IPS-18c (cell line): Measurements from ENCODE around the gene LAMA2.

Source experiments
- H3K4me3 ChIP-seq: 2 replicates; pipeline ENCODE4 v1.7.0; 2013; ENCODE audit warnings: low read depth, mild to moderate bottlenecking, low read length, moderate library complexity; ENCODE audit not compliant: insufficient read depth
- H3K9me3 ChIP-seq: one replicate; pipeline ENCODE4 v1.6.1; 2013; ENCODE audit warnings: mild to moderate bottlenecking, low read length, moderate library complexity; ENCODE audit not compliant: control insufficient read depth, insufficient read depth

The LAMA2 gene

DNA sequence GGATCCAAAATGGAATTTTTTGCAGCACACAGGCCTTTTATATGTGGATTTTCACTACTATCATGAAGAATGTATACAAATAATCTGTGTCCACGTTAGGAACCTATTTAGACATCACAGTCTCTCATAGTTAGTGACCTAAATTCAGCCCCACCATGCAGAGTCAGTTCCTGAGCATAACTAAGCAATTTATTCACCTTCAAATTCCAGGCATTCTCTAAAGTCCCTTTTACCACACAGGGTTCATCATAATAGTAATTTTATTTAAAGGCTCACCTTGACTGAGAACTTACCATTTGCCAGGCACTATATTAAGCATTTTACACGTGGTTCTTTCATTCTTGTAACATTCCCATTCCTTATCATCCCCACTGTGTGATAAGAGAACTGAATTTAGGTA lies 473.2 kb downstream of the LAMA2 start:
- no peak overlapping the region for H3K4me3 ChIP-seq
- H3K9me3 ChIP-seq, result no peaks in the 10 kb centered on the region

DNA sequence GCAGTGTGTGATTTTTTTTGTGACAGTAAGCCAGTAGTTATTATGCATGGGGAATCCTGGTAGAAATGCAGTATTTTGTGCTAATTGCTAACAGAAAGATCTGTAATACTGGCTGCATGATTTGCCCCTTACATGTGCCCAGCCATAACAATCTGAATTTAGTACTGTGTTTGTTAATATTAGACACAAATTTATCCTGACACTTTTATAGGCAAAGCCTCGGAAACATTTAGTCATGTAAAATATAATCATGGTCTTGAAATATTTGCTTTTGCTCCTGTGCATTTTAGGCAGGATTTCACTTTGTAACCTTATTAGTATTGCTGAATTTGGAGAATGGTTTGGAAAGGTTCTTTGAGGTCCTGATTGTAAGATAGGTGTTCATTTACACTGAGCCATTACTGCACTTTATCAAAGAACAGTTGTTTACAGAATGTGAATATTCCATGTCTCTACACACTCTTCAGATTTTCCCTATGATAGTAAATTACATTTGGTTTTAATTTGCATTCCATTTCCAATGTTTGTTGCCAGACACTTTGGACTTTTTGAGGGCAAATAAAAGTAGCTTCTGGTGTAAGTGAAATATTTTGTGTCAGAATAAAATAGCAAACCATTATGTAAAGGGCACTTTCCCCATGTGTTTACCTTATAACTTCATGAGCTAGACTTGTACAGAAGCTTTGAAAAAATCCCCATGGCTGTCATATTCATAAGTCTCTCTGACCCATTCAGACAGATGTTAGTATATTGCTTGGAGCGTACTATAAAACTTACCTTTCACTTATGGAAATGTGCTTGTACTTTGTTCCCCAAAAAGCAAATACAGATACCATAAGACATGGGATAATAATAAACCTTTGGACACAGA lies 477.1 kb downstream of the LAMA2 start:
- H3K4me3 ChIP-seq, result no peak overlapping the region

DNA sequence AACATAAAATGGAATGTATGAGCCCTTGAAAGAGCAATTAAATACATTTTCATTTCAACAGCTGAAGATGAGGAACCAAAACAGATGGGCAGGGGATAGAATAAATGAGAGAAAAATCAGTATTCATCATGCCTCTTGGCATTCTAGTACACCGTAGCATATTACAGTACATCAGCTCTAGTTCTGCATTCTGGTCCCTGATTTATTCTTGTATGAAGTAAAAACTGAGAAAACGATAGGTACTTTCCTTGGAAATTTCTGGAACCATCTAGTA lies 477.7 kb downstream of the LAMA2 start:
- Histone ChIP-seq H3K4me3 (no peak overlapping the region), H3K9me3 (no peaks in the 10 kb centered on the region)

More for the DNA sequence above, 477.1 kb downstream of the LAMA2 start:
- H3K9me3 ChIP-seq, result no peaks in the 10 kb centered on the region

DNA sequence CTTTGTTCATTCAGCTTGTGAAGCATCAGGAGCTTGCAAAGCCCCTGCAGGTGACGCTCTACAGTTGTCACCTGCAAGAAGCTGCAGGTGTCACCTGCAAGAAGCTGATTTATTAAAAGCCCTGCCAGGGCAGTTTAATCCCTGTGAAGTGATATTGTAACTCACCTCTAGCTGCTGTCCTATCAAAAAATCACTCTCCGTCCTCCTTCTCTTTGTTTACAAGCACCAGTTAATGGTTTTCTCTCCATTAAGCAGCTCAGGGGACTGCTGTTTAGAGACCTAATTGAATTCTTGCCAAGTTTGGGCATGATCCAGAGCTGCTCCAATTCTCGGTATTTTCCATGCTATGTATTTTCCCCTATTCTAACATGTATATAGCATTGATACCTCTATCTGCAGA lies 481.1 kb downstream of the LAMA2 start:
- H3K9me3 ChIP-seq, result no peaks in the 10 kb centered on the region
- H3K4me3 ChIP-seq, result no peak overlapping the region

DNA sequence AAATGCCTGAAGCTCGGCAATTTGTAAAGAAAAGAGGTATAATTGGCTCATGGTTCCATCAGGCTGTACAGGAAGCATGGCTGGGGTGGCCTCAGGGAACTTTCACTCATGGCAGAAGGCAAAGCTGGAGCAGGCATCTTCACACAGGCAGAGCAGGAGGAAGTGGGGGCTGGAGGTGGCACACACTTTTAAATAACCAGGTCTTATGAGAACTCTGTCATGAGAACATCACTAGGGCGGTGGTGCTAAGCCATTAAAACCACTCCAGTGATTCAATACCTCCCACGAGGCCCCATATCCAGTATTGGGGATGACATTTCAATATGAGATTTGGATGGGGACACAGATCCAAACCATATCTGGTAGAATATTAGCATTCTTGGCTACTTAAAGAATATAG lies 481.8 kb downstream of the LAMA2 start:
- H3K9me3 ChIP-seq, result no peaks in the 10 kb centered on the region
- no peak overlapping the region for H3K4me3 ChIP-seq

DNA sequence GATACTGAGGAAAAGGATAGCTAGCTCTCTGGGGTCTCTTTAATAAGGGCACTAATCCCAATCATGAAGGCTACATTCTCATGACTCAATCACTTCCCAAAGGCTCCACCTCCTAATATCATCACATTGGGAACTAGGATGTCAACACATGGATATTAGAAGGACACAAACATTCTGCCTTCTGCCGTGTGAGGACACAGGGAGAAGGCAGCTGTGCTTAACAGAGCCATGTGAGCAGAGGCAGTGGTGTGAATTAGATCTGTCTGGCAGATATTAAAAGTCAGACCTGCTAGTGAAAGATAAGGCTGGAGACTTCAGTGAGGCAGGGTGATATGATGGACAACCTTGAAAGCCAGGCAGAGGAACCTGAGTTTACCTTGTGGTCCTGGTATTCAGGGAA lies 485.1 kb downstream of the LAMA2 start:
- H3K9me3 ChIP-seq, result no peaks in the 10 kb centered on the region
- H3K4me3 ChIP-seq, result no peak overlapping the region

DNA sequence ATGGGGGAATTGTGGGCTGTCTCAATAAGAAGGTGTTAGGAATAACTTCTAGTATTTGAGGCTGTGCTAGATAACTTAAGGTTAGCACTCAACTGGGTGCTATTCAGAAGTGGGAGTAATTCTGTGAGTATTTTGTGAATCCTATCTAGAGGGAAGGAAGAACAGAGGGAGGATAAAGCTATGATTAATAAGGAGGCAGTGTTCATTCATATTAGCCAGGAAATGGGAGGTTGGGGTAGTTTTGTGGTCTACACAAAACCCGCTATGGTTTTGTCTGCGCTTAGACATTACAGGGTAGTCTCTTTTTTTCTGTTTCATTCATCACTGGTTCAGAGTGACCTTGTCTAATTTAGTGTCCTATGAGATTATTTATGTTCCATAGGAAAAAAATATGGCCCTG lies 486.0 kb downstream of the LAMA2 start:
- Histone ChIP-seq H3K9me3 (no peaks in the 10 kb centered on the region), H3K4me3 (no peak overlapping the region)

DNA sequence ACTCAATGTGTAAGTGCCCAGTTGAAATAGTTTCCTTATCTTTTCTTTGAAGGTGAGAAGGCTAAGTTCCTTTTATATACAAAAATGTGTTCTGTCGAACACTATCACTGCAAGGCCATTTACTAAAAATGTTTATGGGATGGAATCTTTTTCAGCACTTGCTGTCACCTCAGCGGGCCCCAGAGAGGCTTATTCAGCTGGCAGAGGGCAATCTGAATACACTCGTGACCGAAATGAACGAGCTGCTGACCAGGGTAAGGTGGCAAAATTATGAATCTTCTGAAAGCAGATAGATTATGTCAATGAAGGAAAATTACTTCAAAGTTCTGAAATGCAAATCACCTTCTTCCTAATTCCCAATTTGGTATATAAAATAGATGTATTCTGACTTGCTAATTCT lies 486.8 kb downstream of the LAMA2 start:
- no peak overlapping the region for H3K4me3 ChIP-seq
- H3K9me3 ChIP-seq, result no peaks in the 10 kb centered on the region

DNA sequence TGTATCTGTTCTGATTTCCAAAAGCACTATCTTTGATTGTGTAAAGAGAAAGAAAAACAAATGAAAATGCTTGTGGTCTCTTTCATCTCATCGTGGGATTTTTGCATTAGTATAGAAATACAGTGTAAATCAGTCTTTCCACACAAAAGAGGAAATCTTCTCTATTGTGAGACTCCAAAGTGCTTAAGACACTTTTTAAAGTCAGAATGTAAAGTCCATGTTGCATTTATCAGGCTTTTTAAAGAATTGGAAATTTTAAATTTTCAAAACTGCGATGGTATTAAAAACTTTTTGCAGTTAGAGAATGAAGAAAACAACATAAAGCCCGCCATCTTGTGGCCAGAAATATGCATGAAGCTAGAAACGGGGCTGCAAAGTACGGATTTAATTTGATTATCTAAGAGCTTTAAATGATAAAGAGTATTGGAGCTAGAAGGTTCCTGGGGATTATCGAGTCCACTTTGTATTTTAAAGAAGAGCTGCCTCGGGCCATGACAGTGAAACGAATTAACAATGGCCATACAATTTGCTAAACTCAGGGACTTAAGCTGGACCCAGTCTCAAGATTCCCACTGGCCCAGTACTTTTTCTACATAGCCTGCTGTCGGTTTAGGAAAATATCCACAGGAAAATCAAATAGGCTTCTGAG lies 487.5 kb downstream of the LAMA2 start:
- Histone ChIP-seq H3K9me3 (no peaks in the 10 kb centered on the region), H3K4me3 (no peak overlapping the region)

DNA sequence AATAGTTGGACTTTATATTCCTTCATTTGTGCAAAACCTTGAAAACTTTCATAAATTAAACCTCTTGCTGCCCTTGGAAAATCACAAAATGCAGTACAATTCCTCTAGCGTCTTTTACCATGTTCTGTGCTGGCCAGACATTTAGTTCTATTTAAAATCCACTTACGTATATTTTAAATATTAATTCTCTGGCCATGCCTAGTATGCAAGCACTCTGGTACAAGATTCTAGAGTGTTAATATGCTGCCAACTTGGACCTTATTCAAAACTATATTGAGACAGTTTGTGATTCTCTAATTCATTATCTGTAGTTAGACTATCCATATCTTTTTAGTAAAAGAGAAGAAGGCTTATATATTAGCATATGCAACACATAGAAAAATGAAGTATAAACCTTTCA lies 498.9 kb downstream of the LAMA2 start:
- H3K4me3 ChIP-seq, result no peak overlapping the region
- no peaks in the 10 kb centered on the region for H3K9me3 ChIP-seq

DNA sequence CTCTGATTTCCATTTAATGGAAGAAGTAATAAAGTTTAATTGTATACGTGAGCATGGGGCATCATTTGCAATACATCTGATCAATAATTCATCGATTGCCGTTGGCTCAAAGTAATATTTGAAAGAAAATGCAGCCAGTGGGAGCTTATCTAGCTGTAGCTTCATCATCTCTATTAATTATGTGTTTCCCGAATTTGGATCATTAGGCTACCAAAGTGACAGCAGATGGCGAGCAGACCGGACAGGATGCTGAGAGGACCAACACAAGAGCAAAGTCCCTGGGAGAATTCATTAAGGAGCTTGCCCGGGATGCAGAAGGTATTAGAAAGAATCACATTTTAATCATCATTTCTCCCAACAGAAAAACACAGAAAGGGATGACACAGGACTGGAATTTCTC lies 500.0 kb downstream of the LAMA2 start:
- no peaks in the 10 kb centered on the region for H3K9me3 ChIP-seq
- no peak overlapping the region for H3K4me3 ChIP-seq

DNA sequence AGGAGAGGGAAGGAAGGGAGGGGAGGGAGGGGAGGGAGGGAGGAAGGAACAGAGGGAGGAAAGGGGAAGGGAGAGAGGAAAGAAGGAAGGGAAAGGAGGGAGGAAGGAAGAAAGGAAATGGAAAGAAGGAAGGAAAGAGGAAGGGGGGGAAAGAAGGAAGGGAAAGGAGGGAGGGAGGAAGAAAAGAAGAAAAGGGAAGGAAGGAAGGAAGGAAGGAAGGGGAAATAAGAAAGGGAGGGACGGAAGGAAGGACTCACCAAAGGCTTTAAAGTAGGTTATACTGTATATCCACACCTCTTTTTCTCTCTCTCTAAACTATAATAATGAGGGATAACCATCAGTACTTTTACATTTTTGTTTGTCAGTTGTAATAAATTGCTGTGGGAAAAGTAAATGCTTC lies 502.2 kb downstream of the LAMA2 start:
- Histone ChIP-seq H3K9me3 (no peaks in the 10 kb centered on the region), H3K4me3 (no peak overlapping the region)

DNA sequence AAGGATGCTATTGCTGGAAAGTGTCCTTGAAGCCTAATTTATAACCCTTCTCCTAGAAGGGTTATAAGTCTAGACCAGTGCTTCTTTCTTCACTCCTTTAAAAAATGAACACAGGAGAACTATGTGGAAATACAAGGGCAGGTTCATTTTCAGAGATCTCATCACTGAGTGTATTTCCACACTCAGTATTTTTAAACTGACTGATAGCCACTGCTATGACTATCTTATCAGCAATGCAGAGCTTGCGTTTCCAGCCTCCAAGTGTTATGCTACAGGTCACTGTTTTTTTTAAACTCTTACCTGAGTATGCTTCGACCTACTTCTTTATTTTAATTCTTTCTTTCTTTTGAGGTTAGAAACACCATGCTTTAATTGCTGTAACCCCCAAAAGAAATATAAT lies 508.0 kb downstream of the LAMA2 start:
- no peaks in the 10 kb centered on the region for H3K9me3 ChIP-seq

DNA sequence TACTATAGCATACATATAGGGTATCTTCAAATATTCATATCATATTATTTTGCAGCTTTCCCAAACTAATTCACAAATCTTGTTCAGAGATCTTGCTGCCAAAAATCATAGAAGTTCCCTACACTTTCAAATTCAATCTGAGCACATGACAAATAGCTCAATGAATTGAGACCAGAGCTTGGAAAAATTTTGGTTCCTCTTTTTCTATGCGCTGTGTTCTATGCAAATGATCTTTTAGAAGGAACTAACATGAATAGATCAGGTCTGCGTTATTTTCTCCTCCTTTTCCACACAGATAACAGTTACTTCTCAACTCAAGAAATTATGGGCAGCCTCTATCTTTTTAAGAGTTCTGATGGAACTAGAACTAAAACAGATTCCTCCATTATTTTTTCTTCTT lies 510.7 kb downstream of the LAMA2 start:
- H3K4me3 ChIP-seq, result no peak overlapping the region

More for the DNA sequence above, 508.0 kb downstream of the LAMA2 start:
- no peak overlapping the region for H3K4me3 ChIP-seq

DNA sequence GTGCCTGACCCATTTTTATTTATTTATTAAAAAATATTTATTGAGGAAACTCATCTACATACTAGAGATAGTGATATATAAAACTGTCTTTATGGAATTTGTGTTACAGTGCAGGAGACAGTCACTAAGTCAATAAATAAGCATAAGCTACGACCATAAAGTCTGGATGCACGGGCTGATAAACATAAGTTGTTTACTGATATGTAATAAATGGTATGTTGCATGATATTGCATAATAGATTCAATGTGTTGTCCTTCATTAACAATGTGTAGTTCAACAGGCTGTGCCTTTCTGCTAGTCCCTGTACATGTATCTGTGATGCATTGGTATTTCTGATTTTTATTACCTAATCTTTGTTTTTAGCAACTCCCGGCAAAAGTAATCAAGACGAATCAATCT lies 515.8 kb downstream of the LAMA2 start:
- no peaks in the 10 kb centered on the region for H3K9me3 ChIP-seq
- H3K4me3 ChIP-seq, result no peak overlapping the region

More for the DNA sequence above, 510.7 kb downstream of the LAMA2 start:
- no peaks in the 10 kb centered on the region for H3K9me3 ChIP-seq

DNA sequence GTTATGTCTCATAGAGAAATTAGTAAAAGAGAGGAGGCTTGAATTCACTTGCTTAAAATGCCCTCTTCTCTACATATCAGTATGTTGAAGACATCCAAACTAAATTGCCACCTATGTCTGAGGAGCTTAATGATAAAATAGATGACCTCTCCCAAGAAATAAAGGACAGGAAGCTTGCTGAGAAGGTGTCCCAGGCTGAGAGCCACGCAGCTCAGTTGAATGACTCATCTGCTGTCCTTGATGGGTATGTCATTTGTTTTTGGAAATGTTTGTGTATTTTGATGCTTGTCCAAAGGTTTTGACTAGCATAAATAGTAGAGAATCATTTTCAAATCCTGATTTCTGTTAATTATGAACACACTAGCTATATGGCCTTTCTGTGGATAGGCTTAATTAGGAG lies 519.3 kb downstream of the LAMA2 start:
- H3K4me3 ChIP-seq, result no peak overlapping the region
- no peaks in the 10 kb centered on the region for H3K9me3 ChIP-seq

DNA sequence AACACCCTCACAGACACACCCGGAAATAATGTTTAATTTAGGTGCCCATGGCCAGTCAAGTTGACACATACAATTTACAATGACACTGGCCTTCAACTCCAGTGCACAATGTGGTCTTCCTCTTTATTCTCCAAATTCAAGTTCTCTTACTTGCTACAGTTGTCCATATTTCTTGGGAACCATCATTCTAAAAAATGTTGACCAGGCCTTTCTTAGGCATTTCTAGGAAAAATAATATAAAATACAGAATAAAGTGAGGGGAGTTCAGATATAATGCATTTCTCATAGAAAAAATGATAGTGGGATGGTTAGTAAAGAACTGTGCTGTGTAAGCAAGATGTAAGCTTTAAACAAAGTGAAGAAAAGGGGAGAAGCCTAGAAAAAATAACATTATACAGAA lies 528.2 kb downstream of the LAMA2 start:
- no peak overlapping the region for H3K4me3 ChIP-seq
- H3K9me3 ChIP-seq, result no peaks in the 10 kb centered on the region

DNA sequence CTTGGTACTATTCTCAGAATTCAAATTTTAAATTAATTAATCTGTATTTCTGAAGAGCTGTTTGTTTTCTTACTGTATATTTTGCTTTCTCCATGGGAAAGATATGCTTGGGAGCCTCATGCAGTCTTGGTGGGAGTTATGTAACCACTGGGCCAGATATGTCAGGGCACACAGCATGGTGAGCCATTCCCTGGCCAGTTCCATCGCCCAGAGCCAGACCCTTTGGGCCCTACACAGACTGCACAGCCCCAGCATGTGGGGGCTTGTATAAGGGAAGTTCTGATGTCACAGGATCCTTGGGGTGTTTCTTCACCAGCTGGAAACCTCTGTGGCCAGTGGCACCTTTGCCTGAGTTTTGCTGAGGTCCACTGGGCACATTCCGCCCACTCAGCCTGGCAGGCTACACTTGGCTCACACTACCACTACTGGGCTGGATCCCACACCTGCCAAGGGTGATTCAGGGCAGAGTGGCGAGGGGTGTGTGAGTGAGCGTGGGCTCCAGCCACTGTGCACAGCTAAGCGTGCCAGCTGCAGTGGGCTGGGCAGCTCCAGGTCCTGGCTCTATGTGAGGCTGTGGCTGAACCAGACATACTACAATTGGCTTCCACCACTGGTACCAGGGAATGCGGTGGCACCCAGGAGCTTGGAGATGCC lies 533.5 kb downstream of the LAMA2 start:
- Histone ChIP-seq H3K4me3 (no peak overlapping the region), H3K9me3 (no peaks in the 10 kb centered on the region)
